ENCODE measurements around the gene GRAMD1B. TPM values are rescaled to one million over a fixed set of nuclear protein-coding genes. Genes with fewer than 3 reads are reported as not detected.

The GRAMD1B gene
- total RNA-seq, 1 donor from 2014 or later, result 1.4 TPM

DNA sequence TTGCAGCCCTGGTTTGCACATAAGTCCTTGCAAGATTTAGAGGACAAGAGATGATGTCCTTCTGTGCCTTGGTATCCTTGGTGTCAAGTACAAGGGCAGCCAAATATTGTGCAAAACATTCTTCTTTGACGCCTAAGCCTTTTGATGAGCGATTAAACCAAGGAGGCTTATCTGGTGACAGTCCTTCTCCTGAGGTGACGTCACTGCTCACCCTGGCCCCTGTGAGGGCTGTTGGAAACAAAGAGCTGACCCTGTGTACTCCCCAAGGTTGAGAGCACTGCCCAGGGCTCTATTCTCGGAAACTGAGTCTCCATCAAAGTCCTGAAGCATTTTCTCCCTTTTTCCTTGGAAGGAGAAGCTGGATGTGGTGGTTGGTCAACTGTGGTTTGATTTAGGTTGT lies 4.7 kb upstream of the GRAMD1B start:
- TF ChIP-seq, protein P1, sequence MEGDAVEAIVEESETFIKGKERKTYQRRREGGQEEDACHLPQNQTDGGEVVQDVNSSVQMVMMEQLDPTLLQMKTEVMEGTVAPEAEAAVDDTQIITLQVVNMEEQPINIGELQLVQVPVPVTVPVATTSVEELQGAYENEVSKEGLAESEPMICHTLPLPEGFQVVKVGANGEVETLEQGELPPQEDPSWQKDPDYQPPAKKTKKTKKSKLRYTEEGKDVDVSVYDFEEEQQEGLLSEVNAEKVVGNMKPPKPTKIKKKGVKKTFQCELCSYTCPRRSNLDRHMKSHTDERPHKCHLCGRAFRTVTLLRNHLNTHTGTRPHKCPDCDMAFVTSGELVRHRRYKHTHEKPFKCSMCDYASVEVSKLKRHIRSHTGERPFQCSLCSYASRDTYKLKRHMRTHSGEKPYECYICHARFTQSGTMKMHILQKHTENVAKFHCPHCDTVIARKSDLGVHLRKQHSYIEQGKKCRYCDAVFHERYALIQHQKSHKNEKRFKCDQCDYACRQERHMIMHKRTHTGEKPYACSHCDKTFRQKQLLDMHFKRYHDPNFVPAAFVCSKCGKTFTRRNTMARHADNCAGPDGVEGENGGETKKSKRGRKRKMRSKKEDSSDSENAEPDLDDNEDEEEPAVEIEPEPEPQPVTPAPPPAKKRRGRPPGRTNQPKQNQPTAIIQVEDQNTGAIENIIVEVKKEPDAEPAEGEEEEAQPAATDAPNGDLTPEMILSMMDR (IDR thresholded peaks at IDR 0.05), result no peak
- peaks cover under 1 to 1% of the 10 kb centered on the region in 2 donors for H3K4me1 ChIP-seq
- intact Hi-C loops (cut with DNase I), result no loop called here
- no peak for DNase-seq (ENCODE audit: low spot score in 2 of 2)
- H3K4me3 ChIP-seq, result no peak overlapping the region
- H3K27ac ChIP-seq, result no peak overlapping the region
- no peaks in the 10 kb centered on the region for H3K9me3 ChIP-seq
- H3K36me3 ChIP-seq, result no peaks in the 10 kb centered on the region
- no peaks in the 10 kb centered on the region for H3K27me3 ChIP-seq

DNA sequence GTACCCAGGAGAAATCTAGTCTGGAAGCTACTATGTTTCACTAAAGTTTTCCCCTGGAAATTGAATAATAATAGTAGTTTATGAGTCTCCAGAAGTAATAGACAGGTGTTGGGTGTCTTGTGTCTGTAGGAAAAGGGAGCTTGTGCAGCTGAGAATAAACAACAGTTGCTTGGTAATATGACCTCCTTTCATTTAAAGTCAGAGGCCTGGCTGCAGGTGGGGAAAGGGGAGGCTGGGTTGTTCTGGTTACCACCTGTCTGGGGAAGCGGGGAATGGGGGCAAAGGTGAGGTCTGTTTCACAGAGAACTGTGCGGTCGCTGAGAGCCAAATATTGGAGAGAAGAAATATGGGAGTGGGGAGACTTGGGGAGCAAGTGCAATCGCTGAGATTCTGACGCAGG lies 3.3 kb upstream of the GRAMD1B start:
- Histone ChIP-seq H3K36me3 (no peaks in the 10 kb centered on the region), H3K9me3 (no peaks in the 10 kb centered on the region), H3K27ac (no peak overlapping the region), H3K4me1 (peaks cover 3% of the 10 kb centered on the region in 2 donors), H3K4me3 (no peak overlapping the region), H3K27me3 (no peaks in the 10 kb centered on the region)
- TF ChIP-seq, protein P1 (IDR thresholded peaks at IDR 0.05), result no peak
- DNase-seq (ENCODE audit: low spot score in 2 of 2), result no peak
- intact Hi-C loops (cut with DNase I), result no loop called here

DNA sequence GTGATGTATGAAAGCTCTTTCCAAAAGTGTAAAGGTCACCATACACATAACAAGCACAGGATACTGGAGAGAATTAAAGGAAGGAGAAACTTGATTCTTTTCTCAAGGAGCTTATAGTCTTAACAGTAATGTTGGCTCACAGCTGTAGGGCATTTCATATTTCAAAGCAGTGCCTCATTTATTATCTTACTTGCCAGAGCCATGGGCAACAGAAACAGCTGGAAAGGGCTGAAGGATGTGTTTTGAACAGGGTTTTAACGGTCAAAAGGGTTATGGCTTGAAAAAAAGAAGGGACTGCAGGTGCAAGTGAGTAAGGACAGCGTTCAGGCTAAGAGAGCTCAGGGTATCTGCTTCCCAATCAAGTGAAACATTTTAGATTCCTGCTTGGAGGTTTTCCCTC lies 2.7 kb upstream of the GRAMD1B start:
- Histone ChIP-seq H3K27ac (no peak overlapping the region), H3K4me1 (peaks cover 3% of the 10 kb centered on the region in 2 donors), H3K36me3 (no peaks in the 10 kb centered on the region), H3K4me3 (no peak overlapping the region), H3K9me3 (no peaks in the 10 kb centered on the region), H3K27me3 (no peaks in the 10 kb centered on the region)
- DNase-seq (ENCODE audit: low spot score in 2 of 2), result no peak
- intact Hi-C loops (cut with DNase I), result no loop called here
- TF ChIP-seq, protein P1 (IDR thresholded peaks at IDR 0.05), result no peak

DNA sequence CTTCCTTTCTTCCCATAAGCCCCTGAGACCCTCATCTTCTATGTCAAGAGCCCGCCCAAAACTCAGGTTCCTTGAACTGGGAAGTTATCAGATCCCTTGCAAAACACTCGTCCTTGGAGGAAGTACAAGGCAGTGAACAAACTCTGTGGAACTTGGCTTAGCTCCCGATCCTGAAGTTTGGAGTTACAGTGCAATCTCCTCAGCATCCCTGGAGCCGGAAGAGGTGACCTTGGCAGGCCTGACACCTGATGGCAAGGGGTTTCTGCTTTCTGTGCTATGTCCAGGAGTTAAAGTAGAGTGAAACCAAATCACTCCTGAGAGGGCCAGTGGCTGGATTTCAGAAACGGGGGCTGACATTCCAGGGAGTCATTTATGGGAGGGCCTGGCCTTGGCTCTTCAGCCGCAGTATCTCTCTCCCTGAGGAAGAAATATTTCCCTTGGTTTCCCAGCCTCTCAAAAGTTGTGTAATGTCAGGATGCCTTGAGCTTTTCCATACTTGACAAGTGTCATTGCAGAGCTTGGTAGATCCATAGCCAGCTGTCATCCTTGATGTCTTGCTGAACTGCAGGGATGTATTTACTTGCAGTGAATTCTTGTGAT lies 1.9 kb upstream of the GRAMD1B start:
- intact Hi-C loops (cut with DNase I), result no loop called here
- Histone ChIP-seq H3K36me3 (no peaks in the 10 kb centered on the region), H3K27ac (no peak overlapping the region), H3K4me3 (no peak overlapping the region), H3K27me3 (no peaks in the 10 kb centered on the region), H3K4me1 (peaks cover 3% of the 10 kb centered on the region in 2 donors), H3K9me3 (no peaks in the 10 kb centered on the region)
- DNase-seq (ENCODE audit: low spot score in 2 of 2), result no peak
- TF ChIP-seq, protein P1 (IDR thresholded peaks at IDR 0.05), result no peak

DNA sequence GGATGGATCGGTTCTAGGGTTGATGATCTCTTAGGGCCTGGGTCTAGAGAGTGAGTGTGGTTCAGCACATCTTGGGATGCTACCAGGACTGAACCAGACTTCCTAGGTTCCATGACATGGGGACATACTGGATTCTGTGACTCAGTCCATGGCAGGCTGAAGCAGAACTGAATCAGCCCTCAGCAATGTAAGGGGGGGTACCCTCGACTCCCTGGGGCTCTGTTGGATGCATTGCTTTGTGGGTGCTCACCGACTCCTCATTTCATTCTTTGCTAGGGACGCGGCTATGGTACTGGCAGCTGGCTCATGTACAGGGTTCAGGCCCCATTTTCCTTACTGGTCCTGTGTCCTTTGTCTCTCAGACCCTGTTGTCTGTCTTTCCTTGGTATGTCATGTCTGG lies 733 bp upstream of the GRAMD1B start:
- no peaks in the 10 kb centered on the region for H3K36me3 ChIP-seq
- H3K9me3 ChIP-seq, result no peaks in the 10 kb centered on the region
- H3K4me1 ChIP-seq, result peaks cover 3% of the 10 kb centered on the region in 2 donors
- no peak overlapping the region for H3K27ac ChIP-seq
- TF ChIP-seq, protein P1 (IDR thresholded peaks at IDR 0.05), result no peak
- intact Hi-C loops (cut with DNase I), result no loop called here
- H3K4me3 ChIP-seq, result no peak overlapping the region
- no peak for DNase-seq (ENCODE audit: low spot score in 2 of 2)
- H3K27me3 ChIP-seq, result no peaks in the 10 kb centered on the region
